ENCODE results near the gene DENND5A. TPM values are rescaled to one million over a fixed set of nuclear protein-coding genes. Genes with fewer than 3 reads are reported as not detected.
"Not testable (repeated sequence)": the region's sequence is repeated elsewhere in the genome, so short reads cannot be mapped to it uniquely, and the experiment has no call there.

DENND5A gene
- total RNA-seq, 3 donors from 2014 or later, result 8.3 to 75.7 (median 17.3) TPM

GRCh38 chr11:9251311-9251710 lies 13.8 kb downstream of the DENND5A start:
- no peaks in the 10 kb centered on the region for H3K4me1 ChIP-seq (ENCODE audit: low read depth)
- no peak for TF ChIP-seq CTCF (IDR thresholded peaks at IDR 0.05)
- no peaks in the 10 kb centered on the region for H3K36me3 ChIP-seq (ENCODE audit: low read depth)
- no peak for DNase-seq
- no peak for ATAC-seq
- intact Hi-C loops (cut with DNase I, micrococcal nuclease), result no loop called here
- H3K4me3 ChIP-seq, result no peak overlapping the region
- H3K9me3 ChIP-seq, result no peaks in the 10 kb centered on the region

- DNase-seq, result no peak
- ATAC-seq, result peak; percentile 35
- intact Hi-C loops (cut with DNase I, micrococcal nuclease), result no loop called here
- Histone ChIP-seq H3K4me1 (ENCODE audit: low read depth) (no peaks in the 10 kb centered on the region), H3K9me3 (no peaks in the 10 kb centered on the region), H3K36me3 (ENCODE audit: low read depth) (no peaks in the 10 kb centered on the region), H3K4me3 (no peak overlapping the region)
- TF ChIP-seq CTCF (IDR thresholded peaks at IDR 0.05), result no peak
These were observed 15.0 kb downstream of the DENND5A start for GRCh38 chr11:9250139-9250582.

- ATAC-seq, result no peak
- intact Hi-C loops (cut with DNase I, micrococcal nuclease), result no loop called here
- no peak for DNase-seq
- no peaks in the 10 kb centered on the region for H3K4me1 ChIP-seq (ENCODE audit: low read depth)
- TF ChIP-seq CTCF (IDR thresholded peaks at IDR 0.05), result no peak
- no peak overlapping the region for H3K4me3 ChIP-seq
- no peaks in the 10 kb centered on the region for H3K9me3 ChIP-seq
- no peaks in the 10 kb centered on the region for H3K36me3 ChIP-seq (ENCODE audit: low read depth)
These were observed 15.9 kb downstream of the DENND5A start for GRCh38 chr11:9249252-9249651.

GRCh38 chr11:9247863-9248262 lies 17.3 kb downstream of the DENND5A start:
- DNase-seq (no peak), ATAC-seq (no peak)
- Histone ChIP-seq H3K36me3 (ENCODE audit: low read depth) (no peaks in the 10 kb centered on the region), H3K4me1 (ENCODE audit: low read depth) (no peaks in the 10 kb centered on the region), H3K4me3 (no peak overlapping the region), H3K9me3 (no peaks in the 10 kb centered on the region)
- intact Hi-C loops (cut with DNase I, micrococcal nuclease), result no loop called here
- no peak for TF ChIP-seq CTCF (IDR thresholded peaks at IDR 0.05)

GRCh38 chr11:9236242-9236641 lies 28.9 kb downstream of the DENND5A start:
- not testable (repeated sequence) for ATAC-seq

GRCh38 chr11:9232482-9232881 lies 32.7 kb downstream of the DENND5A start:
- TF ChIP-seq CTCF (IDR thresholded peaks at IDR 0.05), result no peak
- intact Hi-C loops (cut with DNase I, micrococcal nuclease), result no loop called here
- H3K36me3 ChIP-seq (ENCODE audit: low read depth), result no peaks in the 10 kb centered on the region
- no peaks in the 10 kb centered on the region for H3K9me3 ChIP-seq
- ATAC-seq (no peak), DNase-seq (no peak)
- no peaks in the 10 kb centered on the region for H3K4me1 ChIP-seq (ENCODE audit: low read depth)
- no peak overlapping the region for H3K4me3 ChIP-seq

More at GRCh38 chr11:9236242-9236641, 28.9 kb downstream of the DENND5A start:
- H3K9me3 ChIP-seq; H3K4me3 ChIP-seq; DNase-seq; intact Hi-C loops (cut with DNase I, micrococcal nuclease); H3K36me3 ChIP-seq (ENCODE audit: low read depth); H3K4me1 ChIP-seq (ENCODE audit: low read depth): not testable (repeated sequence)
